OCI-LY7 (cell line): ENCODE results near the gene KPNA4.

Experiments used
- CTCF ChIP-seq: fragments of 200-600 bp; sonication (generic); conservative IDR thresholded peaks from 2 replicates; pipeline ENCODE4 v1.5.1; 2014; ENCODE audit warnings: mild to moderate bottlenecking, antibody characterized with exemption, low read length, moderate library complexity, mixed read lengths
- EZH2phosphoT487 ChIP-seq: fragments of 200-600 bp; sonication (generic); IDR thresholded peaks from 2 replicates; pipeline ENCODE4 v1.6.1; 2018; ENCODE audit warnings: low read depth, borderline replicate concordance, mild to moderate bottlenecking, mixed run types, antibody characterized with exemption, low read length, moderate library complexity, mixed read lengths

DNA sequence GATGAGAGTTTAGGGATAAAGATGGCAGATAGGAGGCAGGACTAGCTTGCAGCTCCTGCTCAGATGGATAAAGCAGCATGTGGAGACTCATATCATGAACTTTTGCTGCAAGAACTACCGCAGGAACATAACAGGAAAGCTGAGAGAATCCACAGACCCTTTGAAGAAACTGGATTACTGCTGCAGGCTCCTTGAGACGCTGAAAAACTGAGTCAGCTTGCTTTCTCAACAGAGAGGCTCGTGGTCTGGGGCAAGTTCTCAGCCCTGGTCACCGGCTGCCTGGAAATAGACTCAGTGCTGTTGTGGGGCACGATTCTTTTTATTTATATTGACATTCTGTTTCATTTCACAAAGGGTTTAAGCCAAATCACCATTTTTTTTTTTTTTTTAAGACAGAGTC lies 87.0 kb downstream of the KPNA4 start:
- TF ChIP-seq CTCF: no peak
- TF ChIP-seq EZH2phosphoT487: no peak
